Smooth muscle cell (in vitro differentiated cells): ENCODE results near the gene CCDC187. TPM values are rescaled to one million over a fixed set of nuclear protein-coding genes. Genes with fewer than 3 reads are reported as not detected.

ENCODE experiments used
- DNase-seq: peaks from one replicate; lab custom pipeline; 2025; ENCODE audit not compliant: unreplicated experiment; lab: John Stamatoyannopoulos, UW
- H2AFZ ChIP-seq: fragments of 200-600 bp; sonication (generic); 2 replicates; pipeline ENCODE4 v1.6.0; 2016; ENCODE audit warnings: antibody characterized with exemption, low read depth, mild to moderate bottlenecking
- H3F3A ChIP-seq: fragments of 200-600 bp; sonication (generic); 2 replicates; pipeline ENCODE4 v1.6.0; 2017; ENCODE audit warnings: antibody characterized with exemption, low read depth
- H3K27ac ChIP-seq: fragments of 200-600 bp; sonication (generic); 2 replicates; pipeline ENCODE4 v1.5.1; 2016; ENCODE audit warnings: low read depth, mild to moderate bottlenecking
- H3K27me3 ChIP-seq: fragments of 200-600 bp; sonication (generic); 2 replicates; pipeline ENCODE4 v1.6.1; 2016; ENCODE audit warnings: low read depth, mild to moderate bottlenecking
- H3K36me3 ChIP-seq: fragments of 200-600 bp; sonication (generic); 2 replicates; pipeline ENCODE4 v1.5.1; 2016; ENCODE audit warnings: low read depth
- H3K4me1 ChIP-seq: fragments of 200-600 bp; sonication (generic); 2 replicates; pipeline ENCODE4 v1.5.1; 2016; ENCODE audit warnings: low read depth
- H3K4me2 ChIP-seq: fragments of 200-600 bp; sonication (generic); 2 replicates; pipeline ENCODE4 v1.6.0; 2016; ENCODE audit warnings: mild to moderate bottlenecking
- H3K4me3 ChIP-seq: fragments of 200-600 bp; sonication (generic); 2 replicates; pipeline ENCODE4 v1.5.1; 2016; ENCODE audit warnings: mild to moderate bottlenecking
- H3K79me2 ChIP-seq: fragments of 200-600 bp; sonication (generic); 2 replicates; pipeline ENCODE4 v1.6.0; 2016; ENCODE audit warnings: low read depth, mild to moderate bottlenecking
- H3K9ac ChIP-seq: fragments of 200-600 bp; sonication (generic); 2 replicates; pipeline ENCODE4 v1.6.0; 2016; ENCODE audit warnings: low read depth
- H3K9me3 ChIP-seq: fragments of 200-600 bp; sonication (generic); replicated peaks from 2 replicates; pipeline ENCODE4 v1.5.1; 2016; ENCODE audit warnings: low read depth
- H4K20me1 ChIP-seq: fragments of 200-600 bp; sonication (generic); 2 replicates; pipeline ENCODE4 v1.6.0; 2016; ENCODE audit warnings: low read depth
- WGBS: methylation state at CpG from one replicate; pipeline ENCODE4 v1.1.7; 2016; ENCODE audit warnings: low lambda C conversion rate; 5-methylcytosine and 5-hydroxymethylcytosine counted together
- polyA plus RNA-seq: library from polyadenylated mRNA; unstranded; fragments of >200 nt; fragmentation: Nextera tagmentation; extraction: Ambion mirVana; gene quantifications from 2 replicates; pipeline ENCODE4 v1.2.1, GENCODE V29; 2016
- total RNA-seq: library from RNA; depleted of rRNA; stranded (reverse); fragments of >200 nt; gene quantifications from 2 replicates; pipeline ENCODE4 v1.2.3, GENCODE V29; 2014
- TF ChIP-seq, protein P1 (sequence below): fragments of 200-600 bp; sonication (generic); IDR thresholded peaks from 2 replicates; pipeline ENCODE4 v1.5.1; 2017; ENCODE audit warnings: borderline replicate concordance, mild to moderate bottlenecking, antibody characterized with exemption; ENCODE audit not compliant: insufficient read depth, poor library complexity, severe bottlenecking

Gene CCDC187
- total and polyA plus RNA-seq, 2 experiments from 2014 or later: 0.10 TPM; not detected in 1

- H4K20me1 ChIP-seq: no peaks in the 10 kb centered on the region
- no peak overlapping the region for H3K9ac ChIP-seq
- no peaks in the 10 kb centered on the region for H3K27me3 ChIP-seq
- no peak for DNase-seq
- TF ChIP-seq, protein P1, sequence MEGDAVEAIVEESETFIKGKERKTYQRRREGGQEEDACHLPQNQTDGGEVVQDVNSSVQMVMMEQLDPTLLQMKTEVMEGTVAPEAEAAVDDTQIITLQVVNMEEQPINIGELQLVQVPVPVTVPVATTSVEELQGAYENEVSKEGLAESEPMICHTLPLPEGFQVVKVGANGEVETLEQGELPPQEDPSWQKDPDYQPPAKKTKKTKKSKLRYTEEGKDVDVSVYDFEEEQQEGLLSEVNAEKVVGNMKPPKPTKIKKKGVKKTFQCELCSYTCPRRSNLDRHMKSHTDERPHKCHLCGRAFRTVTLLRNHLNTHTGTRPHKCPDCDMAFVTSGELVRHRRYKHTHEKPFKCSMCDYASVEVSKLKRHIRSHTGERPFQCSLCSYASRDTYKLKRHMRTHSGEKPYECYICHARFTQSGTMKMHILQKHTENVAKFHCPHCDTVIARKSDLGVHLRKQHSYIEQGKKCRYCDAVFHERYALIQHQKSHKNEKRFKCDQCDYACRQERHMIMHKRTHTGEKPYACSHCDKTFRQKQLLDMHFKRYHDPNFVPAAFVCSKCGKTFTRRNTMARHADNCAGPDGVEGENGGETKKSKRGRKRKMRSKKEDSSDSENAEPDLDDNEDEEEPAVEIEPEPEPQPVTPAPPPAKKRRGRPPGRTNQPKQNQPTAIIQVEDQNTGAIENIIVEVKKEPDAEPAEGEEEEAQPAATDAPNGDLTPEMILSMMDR: no peak
- no peak overlapping the region for H3K4me2 ChIP-seq
- no peaks in the 10 kb centered on the region for H3K9me3 ChIP-seq
- no peaks in the 10 kb centered on the region for H3K36me3 ChIP-seq
- H2AFZ ChIP-seq: no peak overlapping the region
- no peaks in the 10 kb centered on the region for H3F3A ChIP-seq
- 91% methylated on average over 7 of the region's 16 CpGs for WGBS
- no peaks in the 10 kb centered on the region for H3K79me2 ChIP-seq
- H3K4me3 ChIP-seq: no peak overlapping the region
- H3K4me1 ChIP-seq: no peaks in the 10 kb centered on the region
- H3K27ac ChIP-seq: no peak overlapping the region
Measured at GRCh38 chr9:136318776-136319241, 14.9 kb upstream of the CCDC187 start.

DNA sequence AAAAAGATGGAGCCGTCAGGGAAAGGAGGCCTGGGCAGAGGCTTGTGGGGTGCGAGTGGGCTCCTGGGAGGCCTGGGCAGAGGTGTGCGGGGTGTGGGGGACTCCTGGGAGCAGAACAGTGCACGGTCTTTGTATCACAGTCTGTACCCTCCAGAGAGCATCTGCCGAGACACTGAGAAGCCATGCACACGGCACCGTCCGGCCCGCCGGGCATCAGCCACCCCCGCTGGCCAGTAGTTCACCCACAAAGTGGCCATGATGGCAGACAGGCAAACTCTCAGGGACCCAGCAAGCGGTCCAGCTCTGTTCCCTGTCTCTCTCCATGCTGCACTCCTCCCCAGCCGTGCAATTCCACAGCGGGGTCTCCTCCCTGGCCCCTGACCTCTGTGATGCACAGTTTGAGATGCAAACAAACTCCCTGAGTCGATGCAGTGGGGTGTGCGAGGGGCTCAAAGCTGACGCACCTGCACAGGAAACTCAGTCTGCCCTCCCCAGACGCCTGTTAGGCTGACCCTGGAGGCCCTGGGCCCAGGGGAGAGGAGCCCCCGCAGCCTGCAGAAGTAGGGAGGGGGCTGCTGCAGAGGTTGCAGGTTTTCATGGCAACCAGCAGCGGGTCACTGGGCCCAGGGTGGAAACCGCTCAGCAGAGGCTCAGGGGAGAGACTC, 14.3 kb upstream of the CCDC187 start:
- H3K4me2 ChIP-seq: no peak overlapping the region
- no peak overlapping the region for H3K4me3 ChIP-seq
- no peaks in the 10 kb centered on the region for H3K9me3 ChIP-seq
- no peaks in the 10 kb centered on the region for H3K27me3 ChIP-seq
- H4K20me1 ChIP-seq: no peaks in the 10 kb centered on the region
- no peaks in the 10 kb centered on the region for H3K4me1 ChIP-seq
- H3K9ac ChIP-seq: no peak overlapping the region
- no peaks in the 10 kb centered on the region for H3F3A ChIP-seq
- H3K36me3 ChIP-seq: no peaks in the 10 kb centered on the region
- H2AFZ ChIP-seq: no peak overlapping the region
- WGBS: 92% methylated on average over 19 of the region's 21 CpGs
- DNase-seq: no peak
- H3K27ac ChIP-seq: no peak overlapping the region
- TF ChIP-seq, protein P1: no peak
- no peaks in the 10 kb centered on the region for H3K79me2 ChIP-seq

DNA sequence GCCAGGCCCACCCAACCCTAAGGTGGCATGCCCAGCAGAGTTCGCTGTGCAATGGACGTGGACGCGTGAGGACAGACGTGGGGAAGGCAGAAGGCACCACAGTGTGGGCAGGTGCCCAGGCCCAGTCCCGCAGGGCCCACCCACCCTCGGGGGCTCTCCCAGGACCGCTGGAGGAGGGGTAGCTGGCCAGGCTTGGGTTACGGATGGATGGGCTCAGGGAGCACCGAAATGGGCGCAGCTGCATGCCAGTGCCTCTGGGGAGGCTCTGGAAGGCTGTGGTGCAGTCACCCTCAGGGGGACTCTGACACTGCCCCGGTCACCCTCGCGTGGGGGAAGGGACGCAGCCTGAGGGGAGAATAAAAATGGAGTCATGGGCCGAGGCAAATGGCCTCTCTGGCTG, 13.8 kb upstream of the CCDC187 start:
- Histone ChIP-seq H3K36me3 (no peaks in the 10 kb centered on the region), H3K4me3 (no peak overlapping the region), H3K4me2 (no peak overlapping the region), H3K9ac (no peak overlapping the region), H4K20me1 (no peaks in the 10 kb centered on the region), H2AFZ (no peak overlapping the region), H3F3A (no peaks in the 10 kb centered on the region), H3K27ac (no peak overlapping the region), H3K9me3 (no peaks in the 10 kb centered on the region), H3K79me2 (no peaks in the 10 kb centered on the region), H3K4me1 (no peaks in the 10 kb centered on the region), H3K27me3 (no peaks in the 10 kb centered on the region)
- DNase-seq: no peak
- WGBS: 94% methylated on average over 16 of the region's 16 CpGs
- TF ChIP-seq, protein P1: no peak
